WTC11 (cell line): ENCODE data around the gene IGFL2. TPM values are rescaled to one million over a fixed set of nuclear protein-coding genes. Genes with fewer than 3 reads are reported as not detected.

Source experiments
- ATAC-seq: fragments of 200-7000 bp; cut with Tn5 transposase; 2 replicates; pipeline ENCODE4 v1.10.0; 2021; ENCODE audit warnings: mild to moderate bottlenecking, moderate library complexity
- CTCF ChIA-PET: fragments of 300-600 bp; sonication (Branson Sonifier 250); formaldehyde crosslinking; loops from one replicate; lab custom pipeline; 2021; ENCODE audit warnings: antibody characterized with exemption; lab: Charles Lee
- POLR2A ChIA-PET: fragments of 350-600 bp; sonication (Branson Sonifier 250); formaldehyde crosslinking; loops from one replicate; lab custom pipeline; 2021; ENCODE audit warnings: antibody characterized with exemption; lab: Charles Lee
- DNase-seq: peaks from one replicate; pipeline ENCODE4 v3.0.0; 2021; ENCODE audit warnings: low spot score
- H3K27ac Mint-ChIP-seq: 2 replicates; pipeline ENCODE4 v1.8.0; 2021; ENCODE audit warnings: mixed read lengths
- H3K27me3 Mint-ChIP-seq: 2 replicates; pipeline ENCODE4 v1.8.0; 2021; ENCODE audit warnings: low read depth, mild to moderate bottlenecking, moderate library complexity, mixed read lengths
- H3K36me3 Mint-ChIP-seq: 2 replicates; pipeline ENCODE4 v1.8.0; 2021; ENCODE audit warnings: mixed read lengths
- H3K4me1 Mint-ChIP-seq: 2 replicates; pipeline ENCODE4 v1.8.0; 2022; ENCODE audit warnings: mixed read lengths
- H3K4me3 Mint-ChIP-seq: 2 replicates; pipeline ENCODE4 v1.8.0; 2021; ENCODE audit warnings: mild to moderate bottlenecking, moderate library complexity, mixed read lengths
- H3K9me3 Mint-ChIP-seq: 2 replicates; pipeline ENCODE4 v1.8.0; 2021; ENCODE audit warnings: mixed read lengths
- EMX1 ChIP-seq: fragments of 250-450 bp; sonication (Bioruptor Pico); IDR thresholded peaks from 2 replicates; pipeline ENCODE4 v1.8.0; 2021; ENCODE audit warnings: mild to moderate bottlenecking
- ERG ChIP-seq: fragments of 250-450 bp; sonication (Bioruptor Pico); IDR thresholded peaks from 2 replicates; pipeline ENCODE4 v1.8.0; 2021; ENCODE audit warnings: mild to moderate bottlenecking
- ESRRA ChIP-seq: sonication (generic); formaldehyde crosslinking; IDR thresholded peaks from 2 replicates; pipeline ENCODE4 v1.8.1; 2022; ENCODE audit warnings: mild to moderate bottlenecking, missing genetic modification reagents, borderline replicate concordance
- FOXJ3 ChIP-seq: sonication (generic); formaldehyde crosslinking; IDR thresholded peaks from 2 replicates; pipeline ENCODE4 v1.9.0; 2021; ENCODE audit warnings: missing genetic modification reagents, mild to moderate bottlenecking, borderline replicate concordance
- FOXP4 ChIP-seq: sonication (generic); formaldehyde crosslinking; IDR thresholded peaks from 2 replicates; pipeline ENCODE4 v1.8.0; 2022; ENCODE audit warnings: mild to moderate bottlenecking, missing genetic modification reagents
- GRHL2 ChIP-seq: fragments of 250-450 bp; sonication (Bioruptor Pico); IDR thresholded peaks from 2 replicates; pipeline ENCODE4 v1.8.0; 2022; ENCODE audit warnings: mild to moderate bottlenecking, moderate library complexity; ENCODE audit not compliant: insufficient replicate concordance, severe bottlenecking
- HMGA2 ChIP-seq: fragments of 250-450 bp; sonication (Bioruptor Pico); IDR thresholded peaks from 2 replicates; pipeline ENCODE4 v1.4.0; 2021; ENCODE audit warnings: mild to moderate bottlenecking, moderate library complexity
- JAZF1 ChIP-seq: fragments of 250-450 bp; sonication (Bioruptor Pico); IDR thresholded peaks from 2 replicates; pipeline ENCODE4 v1.9.0; 2021; ENCODE audit warnings: moderate library complexity, mild to moderate bottlenecking, inconsistent platforms
- JUN ChIP-seq: sonication (generic); formaldehyde crosslinking; IDR thresholded peaks from 2 replicates; pipeline ENCODE4 v1.8.0; 2023; ENCODE audit warnings: mild to moderate bottlenecking, missing genetic modification reagents
- SOX15 ChIP-seq: fragments of 250-450 bp; sonication (Bioruptor Pico); IDR thresholded peaks from 2 replicates; pipeline ENCODE4 v1.9.0; 2021; ENCODE audit warnings: mild to moderate bottlenecking
- SP1 ChIP-seq: sonication (generic); formaldehyde crosslinking; conservative IDR thresholded peaks from 2 replicates; pipeline ENCODE4 v1.8.1; 2022; ENCODE audit warnings: missing genetic modification reagents
- TCF7 ChIP-seq: sonication (generic); formaldehyde crosslinking; IDR thresholded peaks from 2 replicates; pipeline ENCODE4 v1.8.0; 2022; ENCODE audit warnings: mild to moderate bottlenecking, low read depth, missing genetic modification reagents, moderate library complexity
- TEAD1 ChIP-seq: sonication (generic); formaldehyde crosslinking; IDR thresholded peaks from 2 replicates; pipeline ENCODE4 v1.8.0; 2022; ENCODE audit warnings: mild to moderate bottlenecking, missing genetic modification reagents
- ZNF396 ChIP-seq: fragments of 250-450 bp; sonication (Bioruptor Pico); IDR thresholded peaks from 2 replicates; pipeline ENCODE4 v1.8.0; 2021; ENCODE audit warnings: mild to moderate bottlenecking, moderate library complexity, borderline replicate concordance
- ZNF532 ChIP-seq: fragments of 250-450 bp; sonication (Bioruptor Pico); IDR thresholded peaks from 2 replicates; pipeline ENCODE4 v1.9.0; 2021; ENCODE audit warnings: mild to moderate bottlenecking, borderline replicate concordance
- total RNA-seq: library from RNA; stranded (reverse); gene quantifications from 3 replicates; pipeline ENCODE4 v1.2.3, GENCODE V29; 2021
- TF ChIP-seq, protein P1 (sequence below): sonication (generic); formaldehyde crosslinking; IDR thresholded peaks from 2 replicates; pipeline ENCODE4 v1.8.0; 2022; ENCODE audit warnings: mild to moderate bottlenecking, missing genetic modification reagents
- TF ChIP-seq, protein P2 (sequence below): sonication (generic); formaldehyde crosslinking; IDR thresholded peaks from 2 replicates; pipeline ENCODE4 v1.8.1; 2023; ENCODE audit warnings: mild to moderate bottlenecking, moderate library complexity, missing genetic modification reagents
- TF ChIP-seq, protein P3 (sequence below): sonication (generic); formaldehyde crosslinking; IDR thresholded peaks from 2 replicates; pipeline ENCODE4 v1.8.0; 2023; ENCODE audit warnings: missing genetic modification reagents
- TF ChIP-seq, protein P4 (sequence below): fragments of 250-450 bp; sonication (Bioruptor Pico); IDR thresholded peaks from 2 replicates; pipeline ENCODE4 v1.9.0; 2021; ENCODE audit warnings: mild to moderate bottlenecking

IGFL2 gene
- total RNA-seq, 1 experiment from 2014 or later, result not detected

DNA sequence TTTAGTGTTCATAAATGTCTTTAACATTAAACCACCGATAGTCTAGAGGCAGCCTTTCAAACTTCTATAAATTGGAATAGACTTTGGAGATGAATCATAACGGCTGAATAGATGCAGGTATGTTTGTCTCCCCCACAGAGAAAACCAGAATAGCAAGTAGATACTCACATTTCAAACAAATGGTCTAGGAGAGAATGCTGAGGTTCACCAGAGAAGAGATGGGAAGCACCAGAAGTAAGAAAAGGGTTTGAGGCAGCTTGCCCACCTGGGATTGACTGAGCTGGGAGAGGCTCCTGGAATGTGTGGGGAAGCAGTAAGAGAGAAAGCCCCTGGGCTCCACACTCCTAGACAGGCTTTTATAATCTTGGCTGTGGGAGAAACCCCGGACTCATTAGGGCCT is 29.9 kb upstream of the IGFL2 start:
- CTCF ChIA-PET, result no interaction called here

DNA sequence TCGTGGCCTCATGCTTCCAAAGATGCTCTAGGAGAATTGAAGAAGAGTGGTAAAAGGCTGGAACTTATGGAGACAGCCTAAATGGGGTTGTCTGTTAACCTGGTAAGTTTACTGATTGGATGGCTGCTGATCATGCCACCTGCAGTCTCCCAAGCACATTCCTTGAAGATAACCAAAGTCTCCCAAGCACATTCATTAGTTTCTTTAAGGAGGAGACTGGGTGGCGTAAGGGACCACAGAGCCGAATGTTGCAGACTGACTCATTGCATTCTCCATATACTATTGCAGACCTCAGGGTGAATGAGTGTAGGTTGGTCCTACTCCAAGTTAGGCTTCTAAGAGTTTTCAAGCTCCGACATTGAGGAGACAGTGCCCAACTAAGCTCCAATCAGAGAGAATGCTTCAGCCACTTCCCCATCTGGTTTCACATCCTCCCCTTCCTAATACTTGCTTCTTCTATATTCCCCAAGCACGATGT is 23.4 kb upstream of the IGFL2 start, which contains the start of gene IGFL3:
Gene IGFL3 (minus strand): TSS at position 51 of the 478 bp plus-strand sequence. CDS start 39 bp downstream, at position 12.
- TF ChIP-seq GRHL2 (CRISPR knock-in tag), result no peak
- TF ChIP-seq HMGA2 (CRISPR knock-in tag), result no peak
- no peak for TF ChIP-seq ESRRA
- TF ChIP-seq JUN (CRISPR knock-in tag), result no peak
- TF ChIP-seq, protein P1, sequence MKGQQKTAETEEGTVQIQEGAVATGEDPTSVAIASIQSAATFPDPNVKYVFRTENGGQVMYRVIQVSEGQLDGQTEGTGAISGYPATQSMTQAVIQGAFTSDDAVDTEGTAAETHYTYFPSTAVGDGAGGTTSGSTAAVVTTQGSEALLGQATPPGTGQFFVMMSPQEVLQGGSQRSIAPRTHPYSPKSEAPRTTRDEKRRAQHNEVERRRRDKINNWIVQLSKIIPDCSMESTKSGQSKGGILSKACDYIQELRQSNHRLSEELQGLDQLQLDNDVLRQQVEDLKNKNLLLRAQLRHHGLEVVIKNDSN (CRISPR knock-in tag), result no peak
- no peak for TF ChIP-seq SOX15
- no peak for TF ChIP-seq FOXP4 (CRISPR knock-in tag)
- no peak for TF ChIP-seq JAZF1
- no peak for TF ChIP-seq FOXJ3 (CRISPR knock-in tag)
- no peak for TF ChIP-seq ERG (CRISPR knock-in tag)
- TF ChIP-seq, protein P2, sequence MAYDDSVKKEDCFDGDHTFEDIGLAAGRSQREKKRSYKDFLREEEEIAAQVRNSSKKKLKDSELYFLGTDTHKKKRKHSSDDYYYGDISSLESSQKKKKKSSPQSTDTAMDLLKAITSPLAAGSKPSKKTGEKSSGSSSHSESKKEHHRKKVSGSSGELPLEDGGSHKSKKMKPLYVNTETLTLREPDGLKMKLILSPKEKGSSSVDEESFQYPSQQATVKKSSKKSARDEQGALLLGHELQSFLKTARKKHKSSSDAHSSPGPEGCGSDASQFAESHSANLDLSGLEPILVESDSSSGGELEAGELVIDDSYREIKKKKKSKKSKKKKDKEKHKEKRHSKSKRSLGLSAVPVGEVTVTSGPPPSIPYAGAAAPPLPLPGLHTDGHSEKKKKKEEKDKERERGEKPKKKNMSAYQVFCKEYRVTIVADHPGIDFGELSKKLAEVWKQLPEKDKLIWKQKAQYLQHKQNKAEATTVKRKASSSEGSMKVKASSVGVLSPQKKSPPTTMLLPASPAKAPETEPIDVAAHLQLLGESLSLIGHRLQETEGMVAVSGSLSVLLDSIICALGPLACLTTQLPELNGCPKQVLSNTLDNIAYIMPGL (CRISPR knock-in tag), result no peak
- no peak for TF ChIP-seq ZNF532 (CRISPR knock-in tag)
- no peak for TF ChIP-seq EMX1 (CRISPR knock-in tag)
- TF ChIP-seq TCF7 (CRISPR knock-in tag), result no peak
- TF ChIP-seq ZNF396 (CRISPR knock-in tag), result no peak
- no peak for TF ChIP-seq TEAD1
- ATAC-seq (no peak), DNase-seq (no peak)
- ChIA-PET CTCF (no interaction called here), POLR2A (no interaction called here)
- Mint-ChIP-seq H3K4me3 (no peak within 1 kb of the TSS), H3K9me3 (peaks cover 5% of the 10 kb centered on the region), H3K27me3 (peaks cover 11% of the 10 kb centered on the region; the same call in 1 of the 2 replicates), H3K36me3 (peaks cover 3% of the 10 kb centered on the region), H3K4me1 (peaks cover 7% of the 10 kb centered on the region), H3K27ac (no peak within 1 kb of the TSS)

More for the DNA sequence above, 29.9 kb upstream of the IGFL2 start:
- peaks cover 3% of the 10 kb centered on the region for H3K36me3 Mint-ChIP-seq
- H3K27me3 Mint-ChIP-seq, result peaks cover 4% of the 10 kb centered on the region
- ATAC-seq, result no peak
- no peak overlapping the region for H3K4me3 Mint-ChIP-seq
- no peak overlapping the region for H3K27ac Mint-ChIP-seq
- DNase-seq, result no peak
- peaks cover 17% of the 10 kb centered on the region for H3K4me1 Mint-ChIP-seq
- POLR2A ChIA-PET, result no interaction called here
- peaks cover 5% of the 10 kb centered on the region for H3K9me3 Mint-ChIP-seq
- TF ChIP-seq, protein P3, sequence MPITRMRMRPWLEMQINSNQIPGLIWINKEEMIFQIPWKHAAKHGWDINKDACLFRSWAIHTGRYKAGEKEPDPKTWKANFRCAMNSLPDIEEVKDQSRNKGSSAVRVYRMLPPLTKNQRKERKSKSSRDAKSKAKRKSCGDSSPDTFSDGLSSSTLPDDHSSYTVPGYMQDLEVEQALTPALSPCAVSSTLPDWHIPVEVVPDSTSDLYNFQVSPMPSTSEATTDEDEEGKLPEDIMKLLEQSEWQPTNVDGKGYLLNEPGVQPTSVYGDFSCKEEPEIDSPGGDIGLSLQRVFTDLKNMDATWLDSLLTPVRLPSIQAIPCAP, result no peak
- TF ChIP-seq SP1 (CRISPR knock-in tag) (no peak), ZNF396 (CRISPR knock-in tag) (no peak)
- TF ChIP-seq, protein P4, sequence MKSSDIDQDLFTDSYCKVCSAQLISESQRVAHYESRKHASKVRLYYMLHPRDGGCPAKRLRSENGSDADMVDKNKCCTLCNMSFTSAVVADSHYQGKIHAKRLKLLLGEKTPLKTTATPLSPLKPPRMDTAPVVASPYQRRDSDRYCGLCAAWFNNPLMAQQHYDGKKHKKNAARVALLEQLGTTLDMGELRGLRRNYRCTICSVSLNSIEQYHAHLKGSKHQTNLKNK, result no peak
